ENCODE results near the gene FGFBP3.

DNA sequence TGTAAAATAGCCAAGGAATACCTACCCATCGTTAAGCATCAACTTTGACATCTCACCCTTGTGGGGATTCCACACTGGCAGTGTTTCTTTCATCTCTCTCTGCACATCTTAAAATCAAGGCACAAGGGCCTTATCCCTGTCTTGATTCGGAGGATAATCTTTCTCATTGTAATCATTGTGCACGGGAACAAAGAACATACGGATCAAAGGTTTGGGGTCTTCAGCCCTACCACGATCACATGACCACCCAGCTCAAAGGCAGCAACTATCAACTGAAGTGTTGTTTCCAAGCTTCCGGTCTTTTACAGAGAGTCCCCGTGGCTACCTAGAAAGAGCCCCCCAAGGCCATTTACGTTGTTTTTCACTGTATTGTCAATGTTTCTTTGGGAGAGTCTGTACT, 11.9 kb downstream of the FGFBP3 start:
- no peak for TF ChIP-seq CEBPB (IDR thresholded peaks at IDR 0.05; ENCODE audit: low read depth, low read length)
- TF ChIP-seq, protein P1, sequence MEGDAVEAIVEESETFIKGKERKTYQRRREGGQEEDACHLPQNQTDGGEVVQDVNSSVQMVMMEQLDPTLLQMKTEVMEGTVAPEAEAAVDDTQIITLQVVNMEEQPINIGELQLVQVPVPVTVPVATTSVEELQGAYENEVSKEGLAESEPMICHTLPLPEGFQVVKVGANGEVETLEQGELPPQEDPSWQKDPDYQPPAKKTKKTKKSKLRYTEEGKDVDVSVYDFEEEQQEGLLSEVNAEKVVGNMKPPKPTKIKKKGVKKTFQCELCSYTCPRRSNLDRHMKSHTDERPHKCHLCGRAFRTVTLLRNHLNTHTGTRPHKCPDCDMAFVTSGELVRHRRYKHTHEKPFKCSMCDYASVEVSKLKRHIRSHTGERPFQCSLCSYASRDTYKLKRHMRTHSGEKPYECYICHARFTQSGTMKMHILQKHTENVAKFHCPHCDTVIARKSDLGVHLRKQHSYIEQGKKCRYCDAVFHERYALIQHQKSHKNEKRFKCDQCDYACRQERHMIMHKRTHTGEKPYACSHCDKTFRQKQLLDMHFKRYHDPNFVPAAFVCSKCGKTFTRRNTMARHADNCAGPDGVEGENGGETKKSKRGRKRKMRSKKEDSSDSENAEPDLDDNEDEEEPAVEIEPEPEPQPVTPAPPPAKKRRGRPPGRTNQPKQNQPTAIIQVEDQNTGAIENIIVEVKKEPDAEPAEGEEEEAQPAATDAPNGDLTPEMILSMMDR (conservative IDR thresholded peaks at IDR 0.05; ENCODE audit: low read depth, low read length), result no peak
- no peak for TF ChIP-seq RFX5 (IDR thresholded peaks at IDR 0.05; ENCODE audit: low read depth, low read length)

Measured in IMR-90 (cell line).